K562 (cell line): ENCODE measurements around the gene IDS. TPM values are rescaled to one million over a fixed set of nuclear protein-coding genes. Genes with fewer than 3 reads are reported as not detected.

Experiments
- AFF1 ChIP-seq, 2 experiments: fragments of 450-650 bp; IDR thresholded peaks; 2 replicates each; pipeline ENCODE4 v1.6.1; 2018; ENCODE audit warnings: mild to moderate bottlenecking in 2 of 2, low read depth in 1 of 2; ENCODE audit not compliant: partially characterized antibody in 2 of 2
- ETV1 ChIP-seq: fragments of 450-650 bp; conservative IDR thresholded peaks from 2 replicates; pipeline ENCODE4 v1.6.1; 2016; ENCODE audit warnings: missing genetic modification characterization, control low read depth, low read depth, missing compliant biosample characterization
- ID3 ChIP-seq, 2 experiments: fragments of 250-450 bp in 1 of 2; fragments of 450-650 bp in 1 of 2; sonication (Bioruptor Pico) in 1 of 2; IDR thresholded peaks; 2 replicates each; pipeline versions ENCODE4 v1.6.1 to v1.8.0; 2016 to 2021; ENCODE audit warnings: mild to moderate bottlenecking in 2 of 2, moderate library complexity in 2 of 2, missing compliant biosample characterization in 1 of 2, missing genetic modification characterization in 1 of 2
- NELFE ChIP-seq: IDR thresholded peaks from 2 replicates; pipeline ENCODE4 v1.6.1; 2011; ENCODE audit warnings: mild to moderate bottlenecking; ENCODE audit not compliant: insufficient read depth, insufficient read length
- PHF8 ChIP-seq: fragments of 200-600 bp; sonication (generic); IDR thresholded peaks from 2 replicates; pipeline ENCODE4 v1.6.1; 2012; ENCODE audit warnings: mixed run types, mild to moderate bottlenecking, inconsistent platforms, low read length, moderate library complexity, borderline replicate concordance
- POLR2AphosphoS5 ChIP-seq: IDR thresholded peaks from 2 replicates; pipeline ENCODE4 v1.6.1; 2011; ENCODE audit warnings: mild to moderate bottlenecking, low read depth, low read length, moderate library complexity; ENCODE audit not compliant: control insufficient read depth, insufficient read depth
- SP2 ChIP-seq: IDR thresholded peaks from 2 replicates; pipeline ENCODE4 v1.6.1; 2011; ENCODE audit warnings: mild to moderate bottlenecking, low read depth, low read length, moderate library complexity; ENCODE audit not compliant: poor library complexity, severe bottlenecking; ENCODE audit errors: extremely low read depth
- ZBTB26 ChIP-seq: fragments of 450-650 bp; formaldehyde crosslinking; IDR thresholded peaks from 2 replicates; pipeline ENCODE4 v1.4.0; 2022; ENCODE audit warnings: missing genetic modification characterization
- ZBTB33 ChIP-seq: sonication (generic); formaldehyde crosslinking; IDR thresholded peaks from 2 replicates; pipeline ENCODE4 v1.8.1; 2023; ENCODE audit warnings: mild to moderate bottlenecking, missing genetic modification reagents
- ZBTB8A ChIP-seq: fragments of 450-650 bp; IDR thresholded peaks from 2 replicates; pipeline ENCODE4 v1.6.1; 2018; ENCODE audit warnings: mild to moderate bottlenecking, moderate library complexity; ENCODE audit not compliant: partially characterized antibody
- ZNF184 ChIP-seq: sonication (generic); formaldehyde crosslinking; IDR thresholded peaks from 2 replicates; pipeline ENCODE4 v1.5.0; 2020; ENCODE audit warnings: missing genetic modification reagents
- ZNF639 ChIP-seq, 2 experiments: fragments of 200-800 bp in 1 of 2; sonication (Bioruptor generic) in 1 of 2; sonication (generic) in 1 of 2; formaldehyde crosslinking in 1 of 2; IDR thresholded peaks in 1 of 2; conservative IDR thresholded peaks in 1 of 2; 2 replicates each; pipeline versions ENCODE4 v1.5.0 to v1.6.1; 2016 to 2020; ENCODE audit warnings: missing compliant biosample characterization in 1 of 2, missing genetic modification characterization in 1 of 2, missing genetic modification reagents in 1 of 2
- ZNF79 ChIP-seq: fragments of 250-450 bp; sonication (Bioruptor Pico); IDR thresholded peaks from 2 replicates; pipeline ENCODE4 v1.4.0; 2020; ENCODE audit warnings: low read depth, mild to moderate bottlenecking, moderate library complexity
- polyA plus RNA-seq, 8 experiments: library from polyadenylated mRNA; depleted of rRNA in 4 of 8; stranded (reverse) in 5 of 8; unstranded in 3 of 8; fragments of >200 nt; fragmentation: Nextera tagmentation in 2 of 8; fragmentation: Illumina TruSeq in 1 of 8; extraction: Ambion mirVana in 2 of 8; extraction: Trizol in 1 of 8; gene quantifications; 2 replicates each; pipeline versions ENCODE4 v1.2.1 to v1.2.3, GENCODE V29; 2011 to 2014; ENCODE audit warnings: inconsistent platforms in 1 of 8, missing spikeins in 1 of 8
- total RNA-seq, 7 experiments: library from RNA; depleted of rRNA in 6 of 7; stranded (reverse); fragments of >200 nt in 6 of 7; fragmentation: Illumina TruSeq in 2 of 7; extraction: Trizol in 2 of 7; gene quantifications; 2 replicates each; pipeline versions ENCODE4 v1.2.1 to v1.2.3, GENCODE V29; 2011 to 2021; ENCODE audit warnings: low replicate concordance in 1 of 7

The IDS gene
- total and polyA plus RNA-seq, 9 of the 15 experiments (the other 6 are each of a cell fraction or from before 2014, with no cell fraction given) = 2.0 to 18.6 (median 8.6) TPM

- TF ChIP-seq NELFE (no peak), SP2 (no peak), AFF1 (IDR thresholded peaks at IDR 0.05; ENCODE audit: low read depth in 1 of 2, partially characterized antibody in 2 of 2) (peak in 1 of 2 experiments; percentile 28), ZBTB26 (CRISPR knock-in tag) (no peak), ID3 (CRISPR knock-in tag; IDR thresholded peaks at IDR 0.05) (no peak), ID3 (tag; IDR thresholded peaks at IDR 0.05) (peak; percentile 46; the same call in 1 of the 2 replicates), ZNF79 (CRISPR knock-in tag) (no peak), ETV1 (tag) (peak; percentile 75), ZBTB8A (no peak), PHF8 (peak; percentile 57; the same call in 1 of the 2 replicates), POLR2AphosphoS5 (no peak), ZNF184 (CRISPR knock-in tag) (no peak), ZNF639 (CRISPR knock-in tag; conservative IDR thresholded peaks at IDR 0.05 in 1 of 2, IDR thresholded peaks at IDR 0.05 in 1 of 2) (no peak; a peak in 1 of 4 replicates), ZBTB33 (CRISPR knock-in tag) (no peak)
- TF ChIP-seq, all 486 proteins: peak for 82
These were observed 35.8 kb upstream of the IDS start, which contains the start of gene EOLA1 (continued) for GRCh38 chrX:149540621-149541520.
